Measurements from ENCODE around the gene DNAH3.
"Not testable (repeated sequence)": the region's sequence is repeated elsewhere in the genome, so short reads cannot be mapped to it uniquely, and the experiment has no call there.

DNA sequence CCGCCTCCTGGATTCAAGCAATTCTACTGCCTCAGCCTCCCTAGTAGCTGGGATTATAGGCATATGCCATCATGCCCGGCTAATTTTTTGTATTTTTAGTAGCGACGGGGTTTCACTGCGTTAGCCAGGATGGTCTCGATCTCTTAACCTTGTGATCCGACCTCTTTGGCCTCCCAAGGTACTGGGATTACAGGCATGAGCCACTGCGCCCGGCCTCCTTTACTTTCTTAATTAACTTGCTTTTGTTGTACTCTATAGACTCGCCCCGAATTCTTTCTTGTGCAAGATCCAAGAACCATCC lies 205.1 kb downstream of the DNAH3 start:
- TF ChIP-seq CTCF, POLR2A (IDR thresholded peaks at IDR 0.05): not testable (repeated sequence)
